Esophagus muscularis mucosa (tissue), 4 donors: Measurements from ENCODE around the gene GPR33. TPM values are rescaled to one million over a fixed set of nuclear protein-coding genes. Genes with fewer than 3 reads are reported as not detected.

Source experiments
- DNase-seq: peaks from one replicate; pipeline ENCODE4 v3.0.0-alpha.2; 2017; ENCODE audit errors: extremely low spot score
- H3K27ac ChIP-seq, 4 donors: fragments of 200-600 bp; sonication (generic); replicated peaks in 1 of 4; 1 replicate in 3 of 4; 2 replicates in 1 of 4; pipeline ENCODE4 v1.5.1; 2016 to 2019; ENCODE audit warnings: mild to moderate bottlenecking in 1 of 4
- H3K27me3 ChIP-seq, 4 donors: fragments of 200-600 bp; sonication (generic); one replicate each; pipeline versions ENCODE4 v1.5.1 to v1.6.0; 2016 to 2019
- H3K36me3 ChIP-seq, 4 donors: fragments of 200-600 bp; sonication (generic); one replicate each; pipeline ENCODE4 v1.5.1; 2016 to 2019
- H3K4me1 ChIP-seq, 4 donors: fragments of 200-600 bp; sonication (generic); one replicate each; pipeline ENCODE4 v1.5.1; 2016 to 2019
- H3K4me3 ChIP-seq, 4 donors: fragments of 200-600 bp; sonication (generic); 1 replicate in 2 of 4; 2 replicates in 2 of 4; pipeline ENCODE4 v1.5.1; 2016 to 2019; ENCODE audit warnings: mild to moderate bottlenecking in 4 of 4, moderate library complexity in 1 of 4
- H3K9me3 ChIP-seq, 4 donors: fragments of 200-600 bp; sonication (generic); 1 replicate in 3 of 4; 2 replicates in 1 of 4; pipeline ENCODE4 v1.5.1; 2016 to 2019
- CTCF ChIP-seq, 3 experiments: fragments of 200-600 bp in 2 of 3; fragments of 450-650 bp in 1 of 3; sonication (generic) in 2 of 3; IDR thresholded peaks; one replicate each; pipeline ENCODE4 v1.5.1; 2017 to 2019; ENCODE audit warnings: antibody characterized with exemption in 3 of 3, mild to moderate bottlenecking in 2 of 3, moderate library complexity in 1 of 3
- EP300 ChIP-seq: sonication (generic); formaldehyde crosslinking; IDR thresholded peaks from one replicate; pipeline ENCODE4 v1.6.1; 2017; ENCODE audit warnings: antibody characterized with exemption
- POLR2A ChIP-seq: fragments of 450-650 bp; IDR thresholded peaks from one replicate; pipeline ENCODE4 v1.6.1; 2017; ENCODE audit warnings: antibody characterized with exemption, moderate library complexity, mild to moderate bottlenecking, low read depth
- POLR2AphosphoS5 ChIP-seq, 2 donors: sonication (generic); formaldehyde crosslinking; IDR thresholded peaks; one replicate each; pipeline ENCODE4 v1.6.1; 2017; ENCODE audit warnings: antibody characterized with exemption in 2 of 2
- WGBS: methylation state at CpG from one replicate; pipeline ENCODE4 v1.1.5; 2018; 5-methylcytosine and 5-hydroxymethylcytosine counted together
- intact Hi-C: fragments of 100-400 bp; cut with DNase I; formaldehyde crosslinking; loops from one replicate; pipeline ENCODE4 v1.15.1; 2023
- total RNA-seq, 4 donors: library from RNA; depleted of rRNA; stranded (reverse); fragments of >200 nt; gene quantifications; one replicate each; pipeline versions ENCODE4 v1.1.0 to v1.2.1, GENCODE V29; 2016

Gene GPR33
- total RNA-seq, 4 donors from 2014 or later, result not detected

DNA sequence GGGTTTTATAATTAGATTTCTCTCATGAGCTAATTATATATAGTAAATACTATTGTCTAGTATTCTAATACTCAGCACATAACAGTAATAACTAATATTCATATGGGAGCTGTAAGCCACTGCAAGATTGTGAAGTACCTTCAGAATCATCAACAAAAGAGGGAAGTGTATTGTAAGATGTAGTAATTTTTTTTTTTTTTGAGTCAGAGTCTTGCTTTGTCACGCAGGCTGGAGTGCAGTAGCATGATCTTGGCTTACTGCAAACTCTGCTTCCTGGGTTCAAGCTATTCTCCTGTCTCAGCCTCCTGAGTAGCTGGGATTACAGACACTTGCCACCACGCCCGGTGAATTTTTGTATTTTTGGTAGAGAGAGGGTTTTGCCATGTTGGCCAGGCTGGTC lies 3.1 kb downstream of the GPR33 start:
- Histone ChIP-seq H3K4me1 (no peaks in the 10 kb centered on the region), H3K27ac (no peak overlapping the region), H3K36me3 (no peaks in the 10 kb centered on the region), H3K27me3 (no peaks in the 10 kb centered on the region), H3K4me3 (no peak overlapping the region), H3K9me3 (no peaks in the 10 kb centered on the region)
- TF ChIP-seq CTCF (IDR thresholded peaks at IDR 0.05) (no peak), EP300 (no peak), POLR2A (no peak), POLR2AphosphoS5 (IDR thresholded peaks at IDR 0.05) (no peak)
- intact Hi-C loops, result no loop called here
- no peak for DNase-seq
- 80% methylated on average over 3 of the region's 3 CpGs for WGBS

DNA sequence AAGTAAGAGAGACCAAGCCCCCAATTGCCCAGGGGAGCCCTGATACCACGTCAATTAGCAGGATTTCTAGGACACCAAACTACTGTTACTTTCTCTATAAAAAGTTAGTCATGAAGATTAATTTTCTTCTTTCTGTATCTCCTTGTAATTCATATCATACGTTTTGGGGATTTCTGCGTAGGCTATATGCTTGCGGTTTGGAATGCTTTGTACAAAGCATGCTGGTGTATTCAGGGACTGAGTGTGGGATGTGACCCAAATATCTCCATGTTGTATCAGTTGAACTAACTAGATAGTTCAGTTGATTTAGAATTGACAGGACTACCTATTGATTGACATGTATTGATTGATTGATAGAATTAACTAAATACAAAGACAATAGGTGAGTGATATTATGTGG lies 7.7 kb downstream of the GPR33 start:
- WGBS, result 68% methylated on average over 4 of the region's 4 CpGs
- H3K36me3 ChIP-seq, result no peaks in the 10 kb centered on the region
- no peak overlapping the region for H3K4me3 ChIP-seq
- no peak overlapping the region for H3K27ac ChIP-seq
- H3K4me1 ChIP-seq, result peaks cover 0 to 8% (median 3%) of the 10 kb centered on the region in 4 donors
- intact Hi-C loops, result no loop called here
- TF ChIP-seq POLR2A (no peak), EP300 (no peak), CTCF (IDR thresholded peaks at IDR 0.05) (no peak), POLR2AphosphoS5 (IDR thresholded peaks at IDR 0.05) (no peak)
- no peaks in the 10 kb centered on the region for H3K9me3 ChIP-seq
- DNase-seq, result no peak
- H3K27me3 ChIP-seq, result no peaks in the 10 kb centered on the region

GRCh38 chr14:31479027-31479426 lies 8.8 kb downstream of the GPR33 start:
- no peaks in the 10 kb centered on the region for H3K27me3 ChIP-seq
- H3K36me3 ChIP-seq, result no peaks in the 10 kb centered on the region
- H3K4me1 ChIP-seq, result peaks cover 0 to 8% (median 3%) of the 10 kb centered on the region in 4 donors
- H3K4me3 ChIP-seq, result no peak overlapping the region
- DNase-seq, result no peak
- intact Hi-C loops, result no loop called here
- TF ChIP-seq POLR2AphosphoS5 (IDR thresholded peaks at IDR 0.05), result no peak
- TF ChIP-seq CTCF (IDR thresholded peaks at IDR 0.05), result no peak
- TF ChIP-seq POLR2A, result no peak
- TF ChIP-seq EP300, result no peak
- H3K27ac ChIP-seq, result no peak overlapping the region
- H3K9me3 ChIP-seq, result no peaks in the 10 kb centered on the region
- WGBS, result 60% methylated on average over 3 of the region's 3 CpGs

- TF ChIP-seq CTCF (IDR thresholded peaks at IDR 0.05), result no peak
- no peak for TF ChIP-seq POLR2A
- no peak for TF ChIP-seq EP300
- no peak for TF ChIP-seq POLR2AphosphoS5 (IDR thresholded peaks at IDR 0.05)
- intact Hi-C loops, result no loop called here
- Histone ChIP-seq H3K4me1 (peaks cover 0 to 8% (median 3%) of the 10 kb centered on the region in 4 donors), H3K36me3 (no peaks in the 10 kb centered on the region), H3K4me3 (no peak overlapping the region), H3K27me3 (no peaks in the 10 kb centered on the region), H3K27ac (no peak overlapping the region), H3K9me3 (no peaks in the 10 kb centered on the region)
- no peak for DNase-seq
- 98% methylated on average over 6 of the region's 6 CpGs for WGBS
Observed at GRCh38 chr14:31477248-31477647, 10.6 kb downstream of the GPR33 start.

- Histone ChIP-seq H3K9me3 (no peaks in the 10 kb centered on the region), H3K4me1 (peaks cover 0 to 8% (median 3%) of the 10 kb centered on the region in 4 donors), H3K36me3 (no peaks in the 10 kb centered on the region), H3K27ac (no peak overlapping the region), H3K4me3 (no peak overlapping the region), H3K27me3 (no peaks in the 10 kb centered on the region)
- no peak for DNase-seq
- 85% methylated on average over 4 of the region's 4 CpGs for WGBS
- intact Hi-C loops, result no loop called here
- TF ChIP-seq CTCF (IDR thresholded peaks at IDR 0.05) (no peak), POLR2AphosphoS5 (IDR thresholded peaks at IDR 0.05) (no peak), POLR2A (no peak)
Observed at GRCh38 chr14:31476131-31476866, 11.5 kb downstream of the GPR33 start.
